Kidney (tissue), 14 donors: Measurements from ENCODE around the gene RBM45. TPM values are rescaled to one million over a fixed set of nuclear protein-coding genes. Genes with fewer than 3 reads are reported as not detected.

ENCODE experiments used
- DNase-seq, 5 donors: peaks; one replicate each; pipeline ENCODE4 v3.0.0-alpha.2; 2013 to 2020
- FAIRE-seq: peaks from 2 replicates; lab custom pipeline; 2012; peaks lifted over from hg19 to GRCh38; lab: Jason Lieb, UNC
- H3K27ac ChIP-seq, 2 donors: one replicate each; pipeline ENCODE4 v1.7.0; 2013; ENCODE audit warnings: low read depth in 2 of 2, low read length in 2 of 2, inconsistent platforms in 1 of 2
- H3K27me3 ChIP-seq: one replicate; pipeline ENCODE4 v1.7.1; 2013; ENCODE audit warnings: low read length, inconsistent platforms; ENCODE audit not compliant: control insufficient read depth, insufficient read depth
- H3K36me3 ChIP-seq, 3 donors: one replicate each; pipeline versions ENCODE4 v1.7.0 to v1.7.1; 2013; ENCODE audit warnings: low read length in 3 of 3, control low read depth in 1 of 3, inconsistent platforms in 1 of 3; ENCODE audit not compliant: insufficient read depth in 3 of 3, control insufficient read depth in 2 of 3
- H3K4me1 ChIP-seq, 3 donors: one replicate each; pipeline versions ENCODE4 v1.7.0 to v1.7.1; 2013; ENCODE audit warnings: low read length in 3 of 3, inconsistent platforms in 1 of 3, low read depth in 1 of 3; ENCODE audit not compliant: control insufficient read depth in 2 of 3, insufficient read depth in 2 of 3
- H3K4me3 ChIP-seq, 3 donors: one replicate each; pipeline versions ENCODE4 v1.7.0 to v1.8.1; 2013; ENCODE audit warnings: low read length in 3 of 3, control low read depth in 1 of 3, inconsistent platforms in 1 of 3
- H3K9ac ChIP-seq, 3 donors: one replicate each; pipeline versions ENCODE4 v1.7.0 to v1.7.1; 2013; ENCODE audit warnings: low read length in 3 of 3, control low read depth in 1 of 3, inconsistent platforms in 1 of 3
- H3K9me3 ChIP-seq, 3 donors: one replicate each; pipeline versions ENCODE4 v1.7.0 to v1.7.1; 2013; ENCODE audit warnings: low read length in 3 of 3, control low read depth in 1 of 3, inconsistent platforms in 1 of 3; ENCODE audit not compliant: control insufficient read depth in 2 of 3, insufficient read depth in 1 of 3
- CTCF ChIP-seq: IDR thresholded peaks from 3 replicates; pipeline ENCODE4 v1.5.1; 2012; ENCODE audit warnings: mild to moderate bottlenecking, moderate library complexity, borderline replicate concordance; ENCODE audit not compliant: insufficient read depth; ENCODE audit errors: extremely low read depth
- intact Hi-C: fragments of 100-400 bp; cut with DNase I; formaldehyde crosslinking; loops from one replicate; pipeline ENCODE4 v1.11.1; 2022
- polyA plus RNA-seq: library from polyadenylated mRNA; stranded (reverse); fragments of 350-450 nt; fragmentation: Illumina TruSeq; extraction: RNeasy Lipid Tissue Mini Kit (QIAGEN cat#74804); gene quantifications from one replicate; pipeline ENCODE4 v1.2.3, GENCODE V29; 2014; ENCODE audit warnings: low read depth, low replicate concordance; ENCODE audit not compliant: insufficient read depth
- total RNA-seq: library from RNA; stranded (reverse); fragmentation: NEBNext Ultra II Directional; extraction: Animal tissue kit (Norgen Biotek cat#: 25700); gene quantifications from one replicate; pipeline ENCODE4 v1.2.1, GENCODE V29; 2021
- donor health status: control.
- donor health status: control.
- donor health status: control.
- donor health status: control.
- donor health status: control.
- donor health status: DM: yes; HTN: yes; CAD: no.
- donor health status: Normal renal cell carcinoma (clear cell type).

Gene RBM45
- total and polyA plus RNA-seq, 2 donors from 2014 or later, result 10.1 to 19.2 TPM

- Histone ChIP-seq H3K9me3 (no peaks in the 10 kb centered on the region), H3K27me3 (no peaks in the 10 kb centered on the region), H3K27ac (no peak overlapping the region), H3K4me3 (no peak overlapping the region), H3K9ac (no peak overlapping the region), H3K4me1 (peaks cover 0 to 4% (median 0%) of the 10 kb centered on the region in 3 donors), H3K36me3 (no peaks in the 10 kb centered on the region)
- no peak for DNase-seq
- no peak for TF ChIP-seq CTCF
- FAIRE-seq, result no peak
- intact Hi-C loops, result no loop called here
These were observed 41.4 kb upstream of the RBM45 start for GRCh38 chr2:178070824-178071223.

GRCh38 chr2:178072000-178072382 is 40.2 kb upstream of the RBM45 start:
- intact Hi-C loops, result no loop called here
- Histone ChIP-seq H3K27ac (no peak overlapping the region), H3K4me3 (peak overlapping the region in 2 of 3 donors; percentile 56 to 67), H3K4me1 (peaks cover 0 to 4% (median 0%) of the 10 kb centered on the region in 3 donors), H3K9ac (no peak overlapping the region), H3K36me3 (no peaks in the 10 kb centered on the region), H3K27me3 (no peaks in the 10 kb centered on the region), H3K9me3 (no peaks in the 10 kb centered on the region)
- no peak for TF ChIP-seq CTCF
- no peak for FAIRE-seq
- DNase-seq, result peak in 1 of 5 donors; percentile 61

GRCh38 chr2:178072383-178073301 is 39.6 kb upstream of the RBM45 start, which contains the start of gene PDE11A:
Gene PDE11A (minus strand): TSS chr2:178072777. CDS start chr2:178072437, 340 bp downstream.
- H3K27ac ChIP-seq, result peak within 1 kb of the TSS; percentile 10 to 68
- DNase-seq (peak; percentile 91 to 93 (median 92)), FAIRE-seq (no peak)

More at GRCh38 chr2:178072383-178073301, 39.6 kb upstream of the RBM45 start, which contains the start of gene PDE11A:
- Histone ChIP-seq H3K4me3 (peak within 1 kb of the TSS; percentile 56 to 67 (median 60)), H3K9ac (peak within 1 kb of the TSS; percentile 23 to 57 (median 34)), H3K27me3 (no peaks in the 10 kb centered on the region), H3K9me3 (no peaks in the 10 kb centered on the region), H3K4me1 (peaks cover 0 to 4% (median 0%) of the 10 kb centered on the region in 3 donors), H3K36me3 (no peaks in the 10 kb centered on the region)
- intact Hi-C loops, result no loop called here
- TF ChIP-seq CTCF, result no peak
